ENCODE data around the gene ZNF106. TPM values are rescaled to one million over a fixed set of nuclear protein-coding genes. Genes with fewer than 3 reads are reported as not detected.

ZNF106 gene
- 100 and 110 TPM in 2 replicates for total RNA-seq

DNA sequence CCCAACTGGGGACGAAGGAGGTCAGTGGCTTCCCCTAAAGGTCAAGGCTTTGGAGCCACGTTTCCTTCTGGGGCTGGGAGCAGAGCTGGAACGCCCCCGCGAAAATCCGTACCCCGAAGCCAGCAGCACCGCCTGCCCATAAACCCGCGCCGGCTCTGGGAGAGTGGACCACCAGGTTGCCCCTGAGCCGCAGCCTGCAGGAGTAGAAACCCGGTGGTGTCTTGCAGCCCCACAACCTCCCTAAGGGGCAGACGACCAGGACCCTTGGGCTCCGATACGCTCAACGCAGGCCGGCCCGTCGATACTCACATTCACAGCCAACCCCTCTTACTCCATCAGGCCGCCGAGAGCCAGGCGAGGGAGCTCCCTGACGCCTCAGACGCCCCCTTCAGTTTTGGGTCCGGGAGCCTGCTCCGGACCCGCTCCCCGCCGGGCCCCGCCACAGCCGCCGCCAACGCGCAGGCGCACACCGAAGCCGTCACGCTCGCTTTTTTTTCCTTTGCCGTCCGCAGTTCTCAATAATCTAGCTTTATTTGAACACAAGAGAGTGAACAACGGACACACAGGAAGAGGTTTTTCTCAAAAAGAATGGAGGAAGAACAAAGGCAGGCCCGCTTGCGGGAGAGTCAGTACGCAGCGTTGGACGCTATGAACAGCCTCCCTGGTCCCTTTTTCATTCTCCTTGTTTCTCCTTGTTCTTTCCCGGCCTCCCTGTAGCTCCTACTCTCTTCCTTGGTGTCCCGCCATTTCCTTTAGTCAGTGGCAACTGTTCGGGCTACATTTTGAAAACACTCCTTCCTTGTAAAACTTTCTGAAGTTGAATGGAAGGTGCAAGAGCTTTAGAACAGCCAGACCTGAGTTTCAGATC lies at the start of gene ZNF106:
ZNF106 (minus strand) TSS at position 471 of the 868 bp plus-strand sequence. CDS start 18,852 bp downstream, outside the sequence.

DNA sequence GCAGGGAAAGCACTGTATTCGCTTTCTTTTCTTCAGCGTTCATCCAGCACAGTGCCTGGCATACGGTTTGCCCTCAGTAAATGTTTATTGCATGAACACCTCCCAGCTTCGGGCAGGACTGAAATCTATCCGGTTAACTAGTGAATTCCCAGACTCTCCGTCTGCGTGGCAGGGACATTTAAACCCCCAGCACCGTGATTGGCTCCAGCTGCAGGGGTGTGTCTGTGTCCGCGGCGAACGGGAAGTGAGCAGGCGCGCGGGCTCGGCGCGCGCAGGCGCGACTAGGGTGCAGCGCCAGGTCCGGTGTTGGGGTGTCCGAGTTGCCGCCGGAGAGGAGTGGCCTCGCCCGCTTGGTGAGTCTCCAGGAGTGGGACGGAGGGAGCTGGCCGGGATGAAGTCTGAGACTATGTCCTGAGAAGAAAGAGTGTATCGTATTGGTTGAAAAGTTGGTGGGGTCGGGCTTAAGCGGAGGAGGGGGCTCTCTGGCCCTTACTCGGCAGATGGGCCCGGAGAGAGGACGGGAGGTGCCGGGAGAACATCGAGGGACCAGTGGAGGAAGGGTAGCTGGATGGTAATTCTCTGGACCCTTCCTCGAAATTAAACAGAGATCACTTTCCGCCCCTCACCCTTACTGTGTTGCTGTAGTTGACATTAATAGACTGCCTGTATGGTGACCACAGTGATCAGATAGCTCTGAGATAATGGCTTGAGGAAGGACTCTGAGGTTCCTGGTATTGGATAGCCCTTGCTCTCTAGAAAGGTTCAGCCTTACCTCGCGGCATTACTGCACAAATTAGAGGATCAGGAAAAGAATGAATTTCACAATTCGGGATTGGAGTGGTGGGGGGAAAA lies 4.6 kb upstream of the ZNF106 start, which contains the start of gene SNAP23:
SNAP23 (plus strand) TSS at position 274 of the 852 bp plus-strand sequence. CDS start 16,213 bp downstream, outside the sequence.

Small RNA genes within 50 kb of the gene (small RNA-seq; reads per million reads assigned to genes)
- gene RNU6-188P = not detected

Other genes with a start within 250 kb of the ZNF106 start
- 31.0 and 37.0 TPM in 2 replicates for gene GANC, start 217.9 kb downstream of the ZNF106 start, total RNA-seq
- 81.8 and 91.7 TPM in 2 replicates for gene TMEM87A, start 217.7 kb downstream of the ZNF106 start, total RNA-seq
- gene CAPN3, start 131.6 kb downstream of the ZNF106 start, total RNA-seq = 1.8 and 1.9 TPM in 2 replicates
- 68.1 and 70.7 TPM in 2 replicates for gene SNAP23, start 4.5 kb upstream of the ZNF106 start, total RNA-seq
- gene LRRC57, start 57.7 kb upstream of the ZNF106 start, total RNA-seq = 16.8 and 18.7 TPM in 2 replicates
- 33.3 and 37.2 TPM in 2 replicates for gene HAUS2, start 57.7 kb upstream of the ZNF106 start, total RNA-seq
- gene STARD9, start 84.5 kb upstream of the ZNF106 start, total RNA-seq = 4.5 and 4.7 TPM in 2 replicates
- gene CDAN1, start 246.0 kb upstream of the ZNF106 start, total RNA-seq = 8.9 and 9.3 TPM in 2 replicates

All from articular chondrocyte of knee joint (primary cell).